ENCODE measurements around the gene PRXL2B. TPM values are rescaled to one million over a fixed set of nuclear protein-coding genes. Genes with fewer than 3 reads are reported as not detected.
A peak's percentile ranks its signal among the peaks of the same experiment; 100 is the strongest.

Gene PRXL2B
- total RNA-seq, 4 donors from 2014 or later, result 0.51 to 20.5 (median 13.2) TPM

DNA sequence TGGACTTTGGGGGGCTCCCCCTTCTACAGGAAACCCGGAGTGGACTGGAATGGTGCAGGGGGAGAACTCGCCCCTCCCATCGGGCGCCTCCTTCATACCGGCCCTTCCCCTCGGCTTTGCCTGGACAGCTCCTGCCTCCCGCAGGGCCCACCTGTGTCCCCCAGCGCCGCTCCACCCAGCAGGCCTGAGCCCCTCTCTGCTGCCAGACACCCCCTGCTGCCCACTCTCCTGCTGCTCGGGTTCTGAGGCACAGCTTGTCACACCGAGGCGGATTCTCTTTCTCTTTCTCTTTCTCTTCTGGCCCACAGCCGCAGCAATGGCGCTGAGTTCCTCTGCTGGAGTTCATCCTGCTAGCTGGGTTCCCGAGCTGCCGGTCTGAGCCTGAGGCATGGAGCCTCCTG is 30.3 kb upstream of the PRXL2B start, which contains the start of gene TNFRSF14:
Gene TNFRSF14 (plus strand): TSS at position 95 of the 401 bp plus-strand sequence. CDS start 294 bp downstream, at position 389.
- DNase-seq, result peak; percentile 52 to 61
- intact Hi-C loops (cut with DNase I; ENCODE audit: low total_unique reads), result no loop called here
- no peaks in the 10 kb centered on the region for H3K36me3 ChIP-seq
- H3K27me3 ChIP-seq, result no peaks in the 10 kb centered on the region
- H3K27ac ChIP-seq, result peak within 1 kb of the TSS; percentile 88 to 90
- H3K9me3 ChIP-seq, result no peaks in the 10 kb centered on the region
- no peak for TF ChIP-seq POLR2A (IDR thresholded peaks at IDR 0.05)
- no peak for TF ChIP-seq CTCF (IDR thresholded peaks at IDR 0.05)
- peak within 1 kb of the TSS; percentile 58 to 82 for H3K4me3 ChIP-seq
- peaks cover 0 to 7% of the 10 kb centered on the region in 2 donors for H3K4me1 ChIP-seq

DNA sequence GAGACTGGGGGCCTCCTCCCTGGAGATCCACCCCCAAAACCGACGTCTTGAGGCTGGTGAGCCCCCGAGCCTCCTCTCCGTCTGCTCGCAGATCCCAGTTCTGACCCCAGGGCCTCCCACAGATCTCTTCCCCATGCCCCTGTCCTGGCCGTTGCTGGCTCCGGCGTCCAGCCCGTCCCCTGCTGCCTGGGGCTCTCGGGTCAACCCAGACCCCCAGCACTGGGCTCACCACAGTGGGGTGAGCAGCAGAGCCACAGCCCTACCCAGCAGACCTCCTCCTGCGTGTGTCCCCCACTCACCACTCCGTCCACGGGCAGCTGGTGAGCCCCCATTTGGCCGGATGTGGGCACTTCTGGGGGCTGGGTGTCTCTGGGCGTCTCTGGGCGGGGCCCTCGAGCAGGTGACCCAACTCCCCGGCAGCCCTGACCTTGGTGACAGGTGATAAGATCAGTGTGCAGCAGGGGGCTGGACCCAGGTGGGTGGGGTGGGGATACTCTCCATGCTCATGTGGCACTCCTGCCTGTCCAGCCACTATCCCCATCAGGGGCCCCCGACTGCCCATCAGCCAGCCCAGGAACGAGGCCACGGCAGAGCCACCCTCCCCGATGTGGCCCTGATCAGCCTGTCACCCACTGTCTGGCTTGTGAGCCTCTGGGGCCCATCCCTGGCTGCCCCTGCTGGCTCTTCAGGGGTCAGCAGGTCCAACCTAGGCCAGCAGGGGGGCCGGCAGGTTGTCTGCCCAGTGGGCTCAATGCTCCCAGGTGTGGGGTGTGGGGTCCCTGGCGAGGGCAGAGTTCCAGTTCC is 29.7 kb upstream of the PRXL2B start:
- H3K4me1 ChIP-seq, result peaks cover 0 to 7% of the 10 kb centered on the region in 2 donors
- no peaks in the 10 kb centered on the region for H3K27me3 ChIP-seq
- H3K27ac ChIP-seq, result peak overlapping the region; percentile 88 to 90
- H3K4me3 ChIP-seq, result peak overlapping the region; percentile 58 to 82
- intact Hi-C loops (cut with DNase I; ENCODE audit: low total_unique reads), result no loop called here
- no peak for TF ChIP-seq CTCF (IDR thresholded peaks at IDR 0.05)
- no peak for TF ChIP-seq POLR2A (IDR thresholded peaks at IDR 0.05)
- no peaks in the 10 kb centered on the region for H3K36me3 ChIP-seq
- H3K9me3 ChIP-seq, result no peaks in the 10 kb centered on the region
- peak in 1 of 2 donors; percentile 36 for DNase-seq

DNA sequence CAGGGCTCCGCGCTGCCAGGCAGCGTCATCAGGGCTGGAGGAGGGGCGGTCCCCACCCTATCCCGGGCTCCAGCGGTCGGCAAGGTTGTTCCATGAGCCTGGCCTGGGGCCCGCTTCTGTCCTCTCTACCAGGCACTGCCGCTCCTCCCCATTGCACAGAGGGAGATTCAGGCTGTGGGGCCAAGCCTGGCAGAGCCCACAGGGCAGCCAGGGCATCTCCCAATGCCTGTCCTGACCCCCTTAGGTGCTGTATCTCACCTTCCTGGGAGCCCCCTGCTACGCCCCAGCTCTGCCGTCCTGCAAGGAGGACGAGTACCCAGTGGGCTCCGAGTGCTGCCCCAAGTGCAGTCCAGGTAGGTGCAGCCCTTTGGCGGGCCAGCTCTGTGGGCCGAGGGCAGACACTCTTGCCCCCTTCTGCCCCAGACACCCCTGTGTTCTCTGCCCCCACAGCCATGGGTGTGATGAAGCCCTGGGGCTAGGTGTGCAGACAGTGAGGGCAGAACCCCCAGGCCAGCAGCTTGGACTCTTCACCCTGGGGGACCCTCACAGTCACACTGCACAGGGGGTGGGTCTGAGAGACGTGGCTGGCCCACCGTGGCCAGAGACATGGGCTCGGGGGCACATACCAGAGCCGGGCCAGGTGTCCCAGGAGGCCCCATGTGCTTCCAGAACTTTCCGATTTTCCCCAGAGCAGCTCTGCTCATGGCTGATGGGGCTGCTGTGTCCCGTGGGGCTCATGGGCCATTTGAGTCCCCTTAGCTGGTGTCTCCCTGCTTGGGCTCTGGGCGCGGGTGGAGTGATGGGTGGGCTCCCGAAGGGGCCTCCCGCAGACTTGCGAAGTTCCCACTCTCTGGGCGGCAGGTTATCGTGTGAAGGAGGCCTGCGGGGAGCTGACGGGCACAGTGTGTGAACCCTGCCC is 28.8 kb upstream of the PRXL2B start:
- H3K27me3 ChIP-seq, result no peaks in the 10 kb centered on the region
- no peaks in the 10 kb centered on the region for H3K36me3 ChIP-seq
- H3K27ac ChIP-seq, result peak overlapping the region; percentile 88 to 90
- no peak for TF ChIP-seq POLR2A (IDR thresholded peaks at IDR 0.05)
- TF ChIP-seq CTCF (IDR thresholded peaks at IDR 0.05), result no peak
- DNase-seq, result no peak
- H3K9me3 ChIP-seq, result no peaks in the 10 kb centered on the region
- H3K4me1 ChIP-seq, result peaks cover 0 to 7% of the 10 kb centered on the region in 2 donors
- peak overlapping the region; percentile 58 to 82 for H3K4me3 ChIP-seq
- intact Hi-C loops (cut with DNase I; ENCODE audit: low total_unique reads), result no loop called here

DNA sequence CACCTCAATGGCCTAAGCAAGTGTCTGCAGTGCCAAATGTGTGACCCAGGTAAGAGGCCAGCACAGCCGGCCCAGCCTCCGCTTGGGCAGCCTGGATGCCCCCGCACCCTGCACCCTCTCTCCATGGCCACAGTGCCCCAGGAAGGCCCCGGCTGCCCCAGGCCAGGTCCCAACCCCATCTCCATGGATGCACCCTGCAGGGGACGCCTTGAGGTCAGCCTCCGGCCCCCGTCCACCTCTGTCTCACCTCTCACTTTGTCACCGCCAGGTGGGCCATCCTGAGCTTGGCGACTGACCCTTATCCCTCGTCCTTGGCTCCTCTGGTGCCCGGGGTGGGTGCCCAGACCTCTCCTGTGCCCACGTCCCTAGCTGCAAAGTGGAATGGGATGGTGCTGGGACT is 28.2 kb upstream of the PRXL2B start:
- DNase-seq, result no peak
- Histone ChIP-seq H3K36me3 (no peaks in the 10 kb centered on the region), H3K4me3 (no peak overlapping the region), H3K9me3 (no peaks in the 10 kb centered on the region), H3K27ac (no peak overlapping the region), H3K27me3 (no peaks in the 10 kb centered on the region), H3K4me1 (peaks cover 0 to 7% of the 10 kb centered on the region in 2 donors)
- TF ChIP-seq POLR2A (IDR thresholded peaks at IDR 0.05) (no peak), CTCF (IDR thresholded peaks at IDR 0.05) (no peak)
- intact Hi-C loops (cut with DNase I; ENCODE audit: low total_unique reads), result no loop called here
